Activated CD8-positive, alpha-beta memory T cell treated with anti-CD3 and anti-CD28 coated beads, Interleukin-2, amount 50 U/mL, for 48 hours (primary cell): Measurements from ENCODE around the gene MED8.
"Not testable (repeated sequence)": the region's sequence is repeated elsewhere in the genome, so short reads cannot be mapped to it uniquely, and the experiment has no call there.

Experiments used
- DNase-seq: peaks from one replicate; pipeline ENCODE4 v3.0.0-alpha.2; 2020

Gene MED8

GRCh38 chr1:43382027-43382779 is 7.4 kb downstream of the MED8 start:
- DNase-seq: no peak

DNA sequence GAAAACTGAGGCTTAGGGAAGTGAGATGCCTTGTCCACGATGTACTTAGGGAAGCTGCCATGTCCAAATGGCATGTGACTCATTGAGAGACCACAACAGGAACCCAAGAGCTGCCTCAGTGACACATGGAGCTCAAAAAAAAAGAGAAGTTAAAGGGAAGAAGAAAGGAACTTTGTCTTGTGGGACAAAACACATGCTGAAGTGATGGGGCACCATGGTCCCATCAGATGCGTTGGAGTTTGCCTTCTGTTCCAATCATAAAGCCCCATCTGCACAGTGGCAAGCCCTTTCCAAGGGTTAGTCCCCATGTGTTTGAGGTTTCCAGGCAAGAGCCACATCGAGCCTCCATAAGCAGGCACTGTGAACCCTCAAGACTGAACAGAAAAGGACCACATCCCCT is 8.0 kb downstream of the MED8 start:
- no peak for DNase-seq

DNA sequence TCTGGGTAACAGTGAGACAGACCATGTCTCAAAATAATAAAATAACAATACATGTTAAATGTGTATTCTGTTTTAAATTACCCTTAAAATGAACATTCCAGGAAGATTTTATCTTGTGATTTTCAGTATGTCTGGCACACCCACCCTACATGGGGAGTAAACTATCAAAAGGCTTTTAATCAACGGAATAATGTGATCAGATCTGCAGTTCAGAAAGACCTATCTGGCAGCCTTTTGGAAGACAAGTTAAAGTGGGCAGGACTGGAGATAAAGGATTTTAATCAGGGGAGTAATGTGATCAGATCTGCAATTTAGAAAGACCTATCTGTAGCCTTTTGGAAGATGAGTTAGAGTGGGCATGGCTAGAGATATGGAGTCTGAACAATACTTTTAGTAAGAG is 10.1 kb downstream of the MED8 start:
- no peak for DNase-seq

DNA sequence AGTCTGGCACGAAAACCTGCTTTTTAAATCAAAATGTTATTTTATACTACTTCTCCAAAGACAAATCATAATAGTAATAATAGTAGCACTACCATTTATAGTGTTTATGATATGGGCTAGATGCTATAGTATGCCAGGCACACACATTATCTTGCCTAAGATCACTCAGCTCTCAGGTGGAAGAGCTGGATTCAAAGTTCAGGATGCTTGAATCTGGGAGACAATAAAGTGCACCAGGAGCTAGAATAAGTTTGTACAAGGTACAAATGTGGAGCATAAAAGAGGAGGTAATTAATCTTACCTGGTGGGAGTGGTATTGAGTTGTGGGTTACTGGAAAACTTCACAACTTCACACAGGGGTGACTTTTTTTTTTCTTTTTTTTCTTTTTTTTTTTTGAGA is 11.8 kb downstream of the MED8 start:
- no peak for DNase-seq

GRCh38 chr1:43376723-43377235 is 12.8 kb downstream of the MED8 start:
- no peak for DNase-seq

- DNase-seq: no peak
Observed at GRCh38 chr1:43373066-43373940, 16.3 kb downstream of the MED8 start.

DNA sequence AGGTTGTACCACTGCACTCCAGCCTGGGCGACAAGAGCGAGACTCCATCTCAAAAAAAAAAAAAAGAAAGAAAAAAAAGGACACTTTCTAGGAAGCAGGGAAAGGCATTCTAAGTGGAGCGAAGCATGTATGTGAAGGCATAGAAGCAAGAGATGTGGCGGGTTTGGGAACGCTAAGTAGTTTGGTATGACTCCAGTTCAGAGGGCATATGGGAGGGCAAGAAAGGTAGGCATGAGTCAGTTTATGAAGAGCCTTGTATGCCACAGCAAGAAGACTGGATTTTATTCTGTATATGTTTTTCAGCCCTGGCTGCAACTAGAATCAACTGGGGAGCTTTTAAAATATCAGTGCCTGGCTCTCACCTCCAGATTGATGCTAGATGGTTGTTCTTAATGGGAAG is 17.4 kb downstream of the MED8 start:
- no peak for DNase-seq

DNA sequence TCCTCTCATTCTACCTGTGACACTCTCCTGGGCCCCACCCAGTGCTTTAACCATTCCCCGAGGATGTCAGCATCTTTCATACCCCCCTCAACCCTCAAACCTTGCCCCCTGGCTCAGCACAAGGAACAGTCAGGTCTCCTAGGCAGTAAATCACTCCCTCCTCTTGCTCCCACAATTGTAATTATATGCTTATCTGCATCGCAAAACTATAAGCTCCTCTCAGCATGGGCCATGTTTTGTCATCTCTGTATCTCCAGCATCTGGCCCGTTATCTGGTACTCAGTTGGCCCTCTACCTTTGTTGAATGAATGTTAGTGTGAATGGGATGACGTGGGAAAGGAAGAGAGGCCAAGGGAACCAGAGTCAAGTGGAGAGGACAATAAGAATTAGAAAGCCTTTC is 19.0 kb downstream of the MED8 start:
- no peak for DNase-seq

DNA sequence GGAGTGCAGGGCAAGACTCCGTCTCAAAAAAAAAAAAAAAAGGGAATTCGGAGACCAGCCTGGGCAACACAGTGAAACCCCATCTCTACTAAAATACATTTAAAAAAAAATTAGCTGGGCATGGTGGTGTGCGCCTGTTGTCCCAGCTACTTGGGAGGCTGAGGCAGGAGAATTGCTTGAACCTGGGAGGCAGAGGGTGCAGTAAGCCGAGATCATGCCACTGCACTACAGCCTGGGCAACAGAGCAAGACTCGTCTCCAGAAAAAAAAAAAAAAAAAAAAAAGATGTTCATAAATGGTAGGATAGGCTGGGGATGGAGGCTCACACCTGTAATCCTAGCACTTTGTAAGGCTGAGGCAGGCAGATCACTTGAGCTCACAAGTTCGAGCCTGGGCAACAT is 19.8 kb downstream of the MED8 start:
- DNase-seq: not testable (repeated sequence)

DNA sequence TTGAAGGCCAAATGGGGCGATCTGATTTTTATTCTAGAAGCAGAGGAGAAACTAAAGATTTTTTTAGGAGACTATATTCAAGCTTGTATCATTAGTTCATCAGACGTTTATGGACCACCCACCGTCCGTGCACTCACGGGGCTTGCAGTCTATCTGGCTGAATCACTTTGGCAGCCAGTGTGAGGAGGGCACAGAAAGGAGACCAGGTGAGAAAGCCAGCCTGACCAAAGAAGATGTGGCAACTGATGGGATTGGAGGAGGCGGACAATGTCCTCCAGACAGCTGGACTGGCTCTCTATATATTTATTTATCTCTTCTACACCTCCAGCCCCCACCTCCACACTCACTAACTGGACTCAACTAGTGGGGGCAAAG is 21.0 kb downstream of the MED8 start:
- no peak for DNase-seq

GRCh38 chr1:43367904-43368645 is 21.5 kb downstream of the MED8 start, which contains the start of gene ELOVL1:
Gene ELOVL1 (minus strand): TSS chr1:43368011. CDS start chr1:43365609, 2,402 bp downstream.
- DNase-seq: peak; percentile 94

DNA sequence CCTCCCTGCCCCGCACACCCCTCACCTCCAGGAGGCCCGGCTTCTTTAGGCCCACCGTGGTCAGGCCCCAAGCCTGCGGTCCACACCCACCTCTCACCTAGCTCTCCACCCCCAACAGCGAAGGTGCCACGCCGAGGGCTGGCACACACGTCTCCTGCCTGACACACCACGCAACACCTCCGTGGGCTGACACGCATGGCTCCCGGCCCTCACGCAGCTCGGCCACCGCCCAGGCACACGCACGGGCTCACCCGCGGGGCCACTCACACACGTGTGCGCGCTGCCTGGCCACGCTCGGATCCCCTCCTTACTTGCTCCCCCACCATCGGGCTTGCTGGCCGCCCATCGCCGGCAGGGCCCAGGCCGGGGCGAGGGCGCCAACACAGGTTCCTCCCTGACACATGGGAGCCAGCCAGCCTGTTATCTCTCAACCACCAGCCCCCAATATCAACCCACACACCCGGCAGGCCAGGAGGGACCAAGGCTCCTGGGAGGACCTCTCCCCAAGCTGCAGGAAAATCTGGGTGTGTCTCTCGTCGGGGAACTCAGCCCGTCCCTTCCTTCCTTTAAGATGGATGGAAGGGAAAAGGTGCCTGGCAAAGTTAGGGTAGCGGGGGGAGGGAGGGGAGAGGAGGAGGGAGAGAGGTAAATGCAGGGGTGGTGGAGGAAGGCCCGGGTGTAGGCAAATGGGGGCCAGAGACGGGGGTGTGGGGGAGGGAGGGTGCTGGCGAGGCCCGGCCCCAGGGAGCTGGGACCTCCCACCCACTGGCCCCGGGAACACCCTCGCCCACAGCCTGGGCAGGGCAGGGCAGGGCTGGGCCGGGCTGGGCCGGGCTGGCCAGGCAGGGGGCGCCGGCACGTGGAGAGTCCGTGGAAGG is 22.3 kb downstream of the MED8 start:
- DNase-seq: no peak

- DNase-seq: no peak
Observed at GRCh38 chr1:43366601-43367025, 23.0 kb downstream of the MED8 start.

- DNase-seq: no peak
Observed at GRCh38 chr1:43366179-43366578, 23.4 kb downstream of the MED8 start.

DNA sequence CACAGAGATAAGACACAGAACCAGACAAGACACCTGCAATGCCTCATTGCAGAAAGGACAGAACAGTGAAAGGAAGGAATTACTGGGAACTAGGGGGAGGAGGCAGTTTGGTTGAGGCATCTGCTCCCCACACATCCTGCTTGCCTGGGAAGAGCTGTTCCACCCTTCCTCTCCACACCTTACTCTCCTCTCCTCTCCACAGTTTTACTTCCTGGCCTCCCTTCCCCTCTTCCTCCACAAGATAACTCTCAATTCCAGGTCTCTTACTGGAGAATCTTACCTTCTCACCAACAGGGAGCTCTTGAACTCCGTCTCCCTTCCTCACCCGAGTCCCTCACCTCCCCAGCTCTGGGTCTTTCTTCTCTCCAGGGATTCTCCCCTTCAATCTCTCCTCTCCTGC is 23.9 kb downstream of the MED8 start:
- no peak for DNase-seq

- DNase-seq: no peak
Observed at GRCh38 chr1:43363935-43364525, 25.6 kb downstream of the MED8 start.

- no peak for DNase-seq
Observed at GRCh38 chr1:43363283-43363934, 26.2 kb downstream of the MED8 start.

DNA sequence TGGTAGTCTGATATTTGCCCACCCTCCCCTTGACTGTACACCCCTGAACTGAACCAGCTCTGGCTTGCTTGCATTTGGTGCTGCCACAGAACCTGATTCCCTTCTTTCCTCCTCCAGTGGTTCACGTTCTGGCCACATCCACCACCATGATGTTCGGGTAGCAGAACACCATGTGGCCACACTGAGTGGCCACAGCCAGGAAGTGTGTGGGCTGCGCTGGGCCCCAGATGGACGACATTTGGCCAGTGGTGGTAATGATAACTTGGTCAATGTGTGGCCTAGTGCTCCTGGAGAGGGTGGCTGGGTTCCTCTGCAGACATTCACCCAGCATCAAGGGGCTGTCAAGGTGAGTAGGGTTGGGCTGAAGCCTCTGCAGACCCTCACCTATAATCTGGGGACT is 29.0 kb downstream of the MED8 start:
- DNase-seq: no peak

GRCh38 chr1:43359696-43360095 is 29.9 kb downstream of the MED8 start:
- DNase-seq: no peak

DNA sequence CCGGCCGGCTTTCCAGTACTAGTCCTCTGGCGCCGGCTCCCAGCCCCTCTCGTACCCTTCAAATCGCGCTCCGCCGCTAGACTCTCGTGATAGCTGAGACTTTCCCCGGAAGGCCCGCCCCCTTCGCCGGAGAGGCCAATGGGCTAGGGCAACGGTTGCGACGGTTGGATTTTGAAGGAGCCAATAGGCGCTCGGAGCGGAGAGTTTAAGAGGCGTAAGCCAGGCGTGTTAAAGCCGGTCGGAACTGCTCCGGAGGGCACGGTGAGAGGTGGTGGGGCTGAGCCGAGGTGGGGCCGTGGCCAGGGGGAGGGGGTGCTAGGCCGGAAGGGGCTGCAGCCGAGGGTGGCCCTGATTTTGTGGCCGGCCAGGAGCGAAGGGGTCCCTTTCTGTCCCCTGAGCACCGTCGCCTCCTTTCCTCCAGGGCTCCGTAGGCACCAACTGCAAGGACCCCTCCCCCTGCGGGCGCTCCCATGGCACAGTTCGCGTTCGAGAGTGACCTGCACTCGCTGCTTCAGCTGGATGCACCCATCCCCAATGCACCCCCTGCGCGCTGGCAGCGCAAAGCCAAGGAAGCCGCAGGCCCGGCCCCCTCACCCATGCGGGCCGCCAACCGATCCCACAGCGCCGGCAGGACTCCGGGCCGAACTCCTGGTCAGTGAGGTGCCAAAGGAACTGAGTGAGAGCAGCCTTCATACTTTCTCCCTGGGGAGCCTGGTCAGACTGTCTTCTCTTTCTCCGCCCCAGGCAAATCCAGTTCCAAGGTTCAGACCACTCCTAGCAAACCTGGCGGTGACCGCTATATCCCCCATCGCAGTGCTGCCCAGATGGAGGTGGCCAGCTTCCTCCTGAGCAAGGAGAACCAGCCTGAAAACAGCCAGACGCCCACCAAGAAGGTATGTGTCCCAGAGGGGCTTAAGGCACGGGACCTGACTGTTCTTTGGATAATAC is 30.6 kb downstream of the MED8 start, which contains the start of gene CDC20:
CDC20 (plus strand) TSS at position 236 of the 948 bp plus-strand sequence; CDS start at position 471, 235 bp downstream.
- peak; percentile 99 for DNase-seq
